GM21423 (cell line): Measurements from ENCODE around the gene CIART.

Source experiments
- ATAC-seq: cut with Tn5 transposase; IDR thresholded peaks from one replicate; pipeline ENCODE4 v1.9.1; 2021; ENCODE audit warnings: mild to moderate bottlenecking, moderate library complexity; ENCODE audit not compliant: unreplicated experiment

CIART gene

GRCh38 chr1:150259758-150260669 lies 22.3 kb upstream of the CIART start:
- no peak for ATAC-seq

- no peak for ATAC-seq
Observed at GRCh38 chr1:150261367-150261766, 21.0 kb upstream of the CIART start.

DNA sequence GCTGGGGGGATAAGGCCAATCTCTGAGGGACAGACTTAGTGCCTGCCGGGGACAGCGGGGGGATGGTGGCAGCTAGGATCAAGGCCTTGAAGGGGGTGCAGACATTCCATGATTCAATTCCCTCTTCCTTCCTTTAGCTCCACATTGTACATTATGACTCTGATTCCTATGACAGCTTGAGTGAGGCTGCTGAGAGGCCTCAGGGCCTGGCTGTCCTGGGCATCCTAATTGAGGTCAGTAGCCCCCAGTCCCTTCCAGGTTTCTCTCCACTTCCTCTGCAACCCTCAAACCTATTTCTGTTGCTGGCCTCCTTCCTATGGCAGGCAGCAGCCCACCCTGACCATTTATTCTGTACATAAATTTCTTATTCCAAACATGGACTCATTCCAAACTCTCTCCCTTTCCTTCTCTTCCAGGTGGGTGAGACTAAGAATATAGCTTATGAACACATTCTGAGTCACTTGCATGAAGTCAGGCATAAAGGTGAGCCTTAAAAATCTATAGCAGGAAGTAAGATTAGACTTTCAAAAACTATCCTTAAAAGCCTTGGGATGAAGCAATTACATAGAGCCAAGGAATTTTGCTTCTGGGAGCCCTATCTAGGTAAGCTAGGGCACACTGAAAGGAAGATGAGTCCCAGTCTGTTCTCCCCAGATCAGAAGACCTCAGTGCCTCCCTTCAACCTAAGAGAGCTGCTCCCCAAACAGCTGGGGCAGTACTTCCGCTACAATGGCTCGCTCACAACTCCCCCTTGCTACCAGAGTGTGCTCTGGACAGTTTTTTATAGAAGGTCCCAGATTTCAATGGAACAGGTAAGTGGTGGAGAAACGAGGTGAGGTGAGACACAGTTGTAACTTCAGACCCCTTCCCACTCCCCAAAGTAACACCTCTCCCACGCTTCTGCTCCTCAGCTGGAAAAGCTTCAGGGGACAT lies 19.7 kb upstream of the CIART start:
- ATAC-seq = no peak

DNA sequence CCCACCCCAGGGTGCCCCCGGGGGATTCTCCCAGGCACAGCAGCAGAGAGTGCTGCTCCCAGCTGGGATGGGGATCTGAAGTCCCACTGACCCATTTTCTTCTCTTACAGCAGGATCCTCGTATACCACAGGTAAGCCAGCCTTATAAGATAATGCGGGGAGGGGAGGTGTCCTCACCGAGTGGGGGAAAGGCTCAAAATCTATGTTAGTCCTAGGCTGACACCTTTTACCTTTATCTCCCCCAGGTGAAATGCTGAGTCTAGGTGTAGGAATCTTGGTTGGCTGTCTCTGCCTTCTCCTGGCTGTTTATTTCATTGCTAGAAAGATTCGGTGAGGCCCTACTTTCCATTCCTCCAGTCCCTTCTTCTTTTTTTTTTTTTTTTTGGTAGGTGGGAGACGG lies 18.8 kb upstream of the CIART start:
- ATAC-seq = no peak

- ATAC-seq = no peak
Observed at GRCh38 chr1:150267896-150268295, 14.5 kb upstream of the CIART start.

GRCh38 chr1:150268340-150268704 lies 14.0 kb upstream of the CIART start:
- ATAC-seq = peak; percentile 11

DNA sequence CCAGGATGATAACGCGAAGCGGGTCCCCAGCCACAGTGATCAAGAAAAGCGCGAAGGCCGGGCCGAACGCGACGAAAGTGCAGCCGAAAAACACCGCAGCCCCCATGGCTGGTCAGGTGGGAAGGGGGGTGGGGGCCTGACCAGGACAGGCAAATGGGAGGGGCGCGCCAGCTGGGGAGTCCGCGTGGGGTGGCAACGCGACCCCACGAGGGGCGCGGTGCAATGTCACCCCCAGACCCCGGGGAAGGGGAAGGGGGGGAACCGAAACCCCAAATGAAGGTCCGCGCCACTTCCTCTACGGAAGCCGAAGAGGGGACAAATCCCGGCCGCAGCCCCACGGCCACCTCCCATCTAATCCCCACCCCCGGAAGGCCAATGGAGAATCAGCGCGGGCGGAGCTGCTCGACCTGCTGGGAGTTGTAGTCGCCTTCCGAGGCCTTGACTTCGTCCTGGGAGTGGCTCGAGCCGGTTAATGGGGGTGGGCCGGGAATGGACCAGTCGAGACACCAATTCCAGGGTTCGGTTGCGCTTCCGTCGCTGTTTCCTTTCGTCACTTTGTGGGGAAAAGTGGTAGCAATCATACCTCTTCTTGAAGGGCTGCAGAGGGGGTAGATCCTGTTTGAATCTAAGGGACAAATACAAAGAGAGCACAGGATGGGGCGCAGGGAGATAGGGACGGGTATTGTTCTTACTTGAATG lies 13.5 kb upstream of the CIART start, which contains the start of gene APH1A:
TSS of gene APH1A (minus strand) at position 312 of the 699 bp plus-strand sequence. CDS start at position 106, 206 bp downstream.
- ATAC-seq = peak; percentile 89

- ATAC-seq = no peak
Observed at GRCh38 chr1:150269451-150269850, 12.9 kb upstream of the CIART start.

- ATAC-seq = no peak
Observed at GRCh38 chr1:150271291-150271959, 10.9 kb upstream of the CIART start.

- ATAC-seq = no peak
Observed at GRCh38 chr1:150273311-150273710, 9.0 kb upstream of the CIART start.

DNA sequence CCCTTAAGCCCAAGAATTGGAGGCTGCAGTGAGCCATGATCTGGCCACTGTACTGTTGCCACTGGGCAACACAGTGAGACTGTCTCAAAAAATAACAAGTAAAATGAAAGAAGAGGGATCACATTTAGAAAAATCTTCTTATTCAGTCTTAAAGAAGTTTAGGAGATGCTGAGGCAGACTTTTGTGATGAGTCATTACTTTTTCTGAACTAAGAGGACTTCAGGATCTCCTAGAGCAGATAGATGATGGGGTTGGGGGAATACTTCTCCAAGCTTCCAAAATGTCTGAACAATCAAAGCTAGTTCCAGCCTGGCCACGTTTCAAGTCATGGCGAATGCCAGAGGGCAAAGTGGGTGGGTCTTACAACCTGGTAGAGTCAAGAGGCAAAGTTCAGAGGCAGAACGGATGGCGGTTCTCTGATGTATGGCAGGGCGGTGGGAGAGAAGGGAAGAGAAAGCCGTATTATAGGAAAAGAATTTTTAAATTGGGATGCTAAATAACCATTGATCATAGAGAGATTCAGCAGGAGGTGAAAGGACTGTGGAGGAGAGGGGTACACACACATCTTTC lies 2.1 kb upstream of the CIART start:
- ATAC-seq = no peak

- no peak for ATAC-seq
Observed at GRCh38 chr1:150281221-150281757, 1.1 kb upstream of the CIART start.

GRCh38 chr1:150282558-150282958 lies 204 bp downstream of the CIART start:
- ATAC-seq = no peak

DNA sequence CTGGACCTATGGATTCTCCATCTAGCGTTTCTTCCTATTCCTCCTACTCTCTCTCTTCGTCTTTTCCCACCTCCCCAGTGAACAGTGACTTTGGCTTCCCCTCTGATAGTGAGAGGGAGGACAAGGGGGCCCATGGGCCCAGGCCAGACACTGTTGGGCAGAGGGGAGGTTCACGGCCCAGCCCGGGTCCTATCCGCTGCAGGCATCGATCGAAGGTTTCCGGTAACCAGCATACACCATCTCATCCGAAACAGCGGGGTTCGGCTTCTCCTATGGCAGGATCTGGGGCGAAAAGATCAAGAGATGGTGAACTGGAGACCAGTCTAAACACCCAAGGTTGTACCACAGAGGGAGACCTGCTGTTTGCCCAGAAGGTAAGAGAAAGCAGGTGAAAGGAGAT lies 906 bp downstream of the CIART start:
- no peak for ATAC-seq

DNA sequence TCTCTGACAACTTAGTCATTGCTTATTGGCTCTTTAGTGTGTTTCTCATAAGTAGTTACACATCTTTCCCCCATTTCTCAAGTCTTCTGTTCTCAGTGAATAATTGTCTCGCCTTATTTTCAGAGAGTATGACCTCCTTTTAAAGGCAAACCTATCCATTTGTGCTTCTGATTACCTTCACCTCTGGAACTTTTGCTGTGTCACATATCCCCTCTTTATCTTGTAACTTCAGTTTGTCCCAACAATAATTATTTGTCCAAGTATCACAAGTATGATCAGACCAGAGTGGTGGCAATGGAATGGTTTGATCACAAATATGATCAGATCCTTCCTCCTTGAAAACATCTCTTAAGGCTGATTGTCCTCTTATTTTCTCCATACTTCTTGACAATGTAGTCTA lies 6.0 kb downstream of the CIART start:
- no peak for ATAC-seq

DNA sequence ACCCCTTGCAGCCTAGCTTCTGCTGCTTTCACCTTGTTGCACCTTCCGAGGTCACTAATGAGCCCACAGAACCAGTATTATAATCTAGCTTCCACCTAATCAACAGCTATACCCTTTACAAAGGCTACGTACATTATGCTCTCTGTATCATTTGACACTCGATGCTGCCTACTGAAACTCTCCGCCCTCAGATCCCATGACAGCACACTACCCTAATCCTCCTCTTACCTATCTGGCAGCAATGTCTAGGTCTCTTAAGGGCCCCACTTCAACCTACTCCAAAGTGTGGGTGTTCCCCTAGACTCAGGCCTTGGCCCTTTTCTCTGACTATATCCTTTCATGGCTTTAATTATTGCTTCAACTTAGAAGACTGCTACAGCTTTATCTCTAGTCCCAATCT lies 6.5 kb downstream of the CIART start:
- no peak for ATAC-seq

- ATAC-seq = peak; percentile 97
Observed at GRCh38 chr1:150293433-150294253, 11.3 kb downstream of the CIART start, which contains the start of gene MRPS21. TSS of gene MRPS21 (plus strand) at chr1:150293861. CDS start at chr1:150294367, 506 bp downstream.

DNA sequence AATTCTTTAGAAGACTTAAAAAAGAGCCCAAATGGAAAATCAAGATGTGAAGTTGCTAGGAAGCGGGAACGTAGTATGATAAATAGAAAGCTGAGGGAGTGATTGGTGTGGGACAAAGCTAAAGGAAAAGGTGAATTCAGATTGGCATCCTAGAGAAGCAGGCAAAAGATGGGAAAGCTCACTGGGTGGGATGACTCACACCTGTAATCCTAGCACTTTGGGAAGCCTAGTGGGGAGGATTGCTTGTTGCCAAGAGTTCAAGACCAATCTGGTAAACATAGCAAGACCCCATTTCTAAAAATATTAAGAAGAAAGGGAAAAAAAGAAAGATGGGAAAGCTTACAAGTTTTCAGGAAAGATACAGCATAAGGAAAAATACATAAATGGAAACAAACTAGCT lies 13.1 kb downstream of the CIART start:
- ATAC-seq = no peak

GRCh38 chr1:150299716-150300115 lies 17.4 kb downstream of the CIART start:
- ATAC-seq = no peak
